MM.1S (cell line): ENCODE results near the gene OR51B5.
"Not testable (repeated sequence)": the region's sequence is repeated elsewhere in the genome, so short reads cannot be mapped to it uniquely, and the experiment has no call there.

ENCODE experiments used
- DNase-seq: peaks from one replicate; pipeline ENCODE4 v3.0.0-alpha.2; 2015
- H2AFZ ChIP-seq: fragments of 300-600 bp; sonication (generic); 2 replicates; pipeline ENCODE4 v1.6.0; 2016; ENCODE audit warnings: antibody characterized with exemption, low read length
- H3F3A ChIP-seq: fragments of 300-600 bp; sonication (generic); 2 replicates; pipeline ENCODE4 v1.6.1; 2016; ENCODE audit warnings: mild to moderate bottlenecking, antibody characterized with exemption, low read length, moderate library complexity, mixed read lengths; ENCODE audit not compliant: insufficient read depth
- H3K27ac ChIP-seq: fragments of 300-600 bp; sonication (generic); 2 replicates; pipeline ENCODE4 v1.5.1; 2016; ENCODE audit warnings: mild to moderate bottlenecking, low read length
- H3K27me3 ChIP-seq: fragments of 300-600 bp; sonication (generic); replicated peaks from 2 replicates; pipeline ENCODE4 v1.6.0; 2016; ENCODE audit warnings: low read length; ENCODE audit not compliant: insufficient read depth
- H3K36me3 ChIP-seq: fragments of 300-600 bp; sonication (generic); replicated peaks from 2 replicates; pipeline ENCODE4 v1.6.1; 2016; ENCODE audit warnings: mild to moderate bottlenecking, low read length, mixed read lengths; ENCODE audit not compliant: insufficient read depth
- H3K4me1 ChIP-seq: fragments of 300-600 bp; sonication (generic); 2 replicates; pipeline ENCODE4 v1.6.1; 2016; ENCODE audit warnings: low read length, mixed read lengths
- H3K4me2 ChIP-seq: fragments of 300-600 bp; sonication (generic); 2 replicates; pipeline ENCODE4 v1.6.0; 2016; ENCODE audit warnings: low read depth, low read length
- H3K4me3 ChIP-seq: fragments of 300-600 bp; sonication (generic); 2 replicates; pipeline ENCODE4 v1.5.1; 2016; ENCODE audit warnings: low read length, mixed read lengths
- H3K79me2 ChIP-seq: fragments of 300-600 bp; sonication (generic); 2 replicates; pipeline ENCODE4 v1.6.1; 2016; ENCODE audit warnings: mixed run types, low read length, mixed read lengths
- H3K9ac ChIP-seq: fragments of 300-600 bp; sonication (generic); 2 replicates; pipeline ENCODE4 v1.6.1; 2016; ENCODE audit warnings: low read length, mixed read lengths
- H3K9me2 ChIP-seq: fragments of 300-600 bp; sonication (generic); replicated peaks from 2 replicates; pipeline ENCODE4 v1.6.1; 2016; ENCODE audit warnings: mild to moderate bottlenecking, low read length, mixed read lengths; ENCODE audit not compliant: insufficient read depth
- H3K9me3 ChIP-seq: fragments of 300-600 bp; sonication (generic); replicated peaks from 2 replicates; pipeline ENCODE4 v1.6.1; 2016; ENCODE audit warnings: mild to moderate bottlenecking, low read length, mixed read lengths; ENCODE audit not compliant: insufficient read depth
- H4K20me1 ChIP-seq: fragments of 300-600 bp; sonication (generic); 2 replicates; pipeline ENCODE4 v1.6.1; 2016; ENCODE audit warnings: mild to moderate bottlenecking, low read length, moderate library complexity, mixed read lengths; ENCODE audit not compliant: insufficient read depth
- EZH2 ChIP-seq: fragments of 300-600 bp; sonication (generic); optimal IDR thresholded peaks from 2 replicates; pipeline ENCODE3; 2017; ENCODE audit warnings: low read depth, mild to moderate bottlenecking, antibody characterized with exemption, low read length, mixed read lengths
- EZH2phosphoT487 ChIP-seq: fragments of 300-600 bp; sonication (generic); IDR thresholded peaks from 2 replicates; pipeline ENCODE4 v1.6.1; 2018; ENCODE audit warnings: antibody characterized with exemption, low read length
- TF ChIP-seq, protein P1 (sequence below): fragments of 300-600 bp; sonication (generic); IDR thresholded peaks from 2 replicates; pipeline ENCODE4 v1.5.1; 2016; ENCODE audit warnings: antibody characterized with exemption, low read length, mixed read lengths

OR51B5 gene

DNA sequence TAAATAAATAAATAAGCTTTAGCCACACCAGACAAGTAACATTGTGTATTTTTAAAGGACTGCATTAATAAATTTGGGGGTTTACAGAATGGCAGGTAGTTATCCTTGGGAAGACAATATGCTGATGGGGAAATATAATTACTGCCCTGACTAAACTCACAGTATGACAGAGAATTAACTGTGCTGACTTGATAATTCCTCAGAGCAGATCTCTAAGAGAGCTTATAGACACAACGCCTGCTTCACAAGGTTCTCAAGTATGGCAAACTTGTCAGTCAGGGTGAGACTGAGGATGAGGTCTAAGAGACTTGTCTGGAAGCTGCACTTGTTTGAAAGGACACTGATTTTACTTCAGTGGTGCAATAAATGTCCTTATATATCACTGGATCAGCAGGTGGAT lies 44.9 kb downstream of the OR51B5 start:
- Histone ChIP-seq H3K4me3 (no peak overlapping the region), H3K79me2 (no peaks in the 10 kb centered on the region), H3K4me2 (no peak overlapping the region), H2AFZ (no peak overlapping the region), H3F3A (no peaks in the 10 kb centered on the region), H3K9me3 (no peaks in the 10 kb centered on the region), H3K27me3 (no peaks in the 10 kb centered on the region), H3K4me1 (no peaks in the 10 kb centered on the region), H3K36me3 (no peaks in the 10 kb centered on the region), H4K20me1 (no peaks in the 10 kb centered on the region), H3K27ac (no peak overlapping the region), H3K9me2 (no peaks in the 10 kb centered on the region), H3K9ac (no peak overlapping the region)
- TF ChIP-seq EZH2phosphoT487 (no peak), EZH2 (no peak)
- TF ChIP-seq, protein P1, sequence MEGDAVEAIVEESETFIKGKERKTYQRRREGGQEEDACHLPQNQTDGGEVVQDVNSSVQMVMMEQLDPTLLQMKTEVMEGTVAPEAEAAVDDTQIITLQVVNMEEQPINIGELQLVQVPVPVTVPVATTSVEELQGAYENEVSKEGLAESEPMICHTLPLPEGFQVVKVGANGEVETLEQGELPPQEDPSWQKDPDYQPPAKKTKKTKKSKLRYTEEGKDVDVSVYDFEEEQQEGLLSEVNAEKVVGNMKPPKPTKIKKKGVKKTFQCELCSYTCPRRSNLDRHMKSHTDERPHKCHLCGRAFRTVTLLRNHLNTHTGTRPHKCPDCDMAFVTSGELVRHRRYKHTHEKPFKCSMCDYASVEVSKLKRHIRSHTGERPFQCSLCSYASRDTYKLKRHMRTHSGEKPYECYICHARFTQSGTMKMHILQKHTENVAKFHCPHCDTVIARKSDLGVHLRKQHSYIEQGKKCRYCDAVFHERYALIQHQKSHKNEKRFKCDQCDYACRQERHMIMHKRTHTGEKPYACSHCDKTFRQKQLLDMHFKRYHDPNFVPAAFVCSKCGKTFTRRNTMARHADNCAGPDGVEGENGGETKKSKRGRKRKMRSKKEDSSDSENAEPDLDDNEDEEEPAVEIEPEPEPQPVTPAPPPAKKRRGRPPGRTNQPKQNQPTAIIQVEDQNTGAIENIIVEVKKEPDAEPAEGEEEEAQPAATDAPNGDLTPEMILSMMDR = no peak
- no peak for DNase-seq

DNA sequence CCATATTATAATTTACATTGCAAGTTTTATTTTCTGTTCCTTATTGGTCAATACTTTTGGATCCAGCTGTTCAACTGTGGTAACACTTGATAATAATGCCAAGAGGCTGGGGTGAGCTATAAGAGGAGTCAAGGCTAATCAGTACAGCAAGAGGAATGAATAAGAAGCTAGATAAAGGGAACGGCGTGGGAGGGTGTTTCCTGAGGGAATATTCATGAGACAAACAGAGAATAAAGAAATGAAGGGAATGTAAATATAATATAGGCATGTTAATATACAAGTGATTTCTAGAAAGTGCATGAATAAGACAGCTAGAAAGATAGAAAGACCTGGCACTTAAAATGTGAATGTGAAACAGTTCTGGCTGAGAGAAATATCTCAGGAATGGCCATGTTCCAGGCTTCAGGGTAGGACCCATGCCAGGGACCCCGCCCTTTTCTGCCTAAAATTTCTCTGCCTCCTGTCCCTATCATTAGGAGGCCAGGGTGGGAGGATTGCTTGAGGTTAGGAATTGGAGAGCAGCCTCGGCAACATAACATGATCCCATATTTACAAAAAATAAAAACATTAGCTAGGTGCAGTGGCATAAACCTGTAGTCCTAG lies 45.5 kb downstream of the OR51B5 start:
- Histone ChIP-seq H3K9ac (no peak overlapping the region), H3K79me2 (no peaks in the 10 kb centered on the region), H3K36me3 (no peaks in the 10 kb centered on the region), H4K20me1 (no peaks in the 10 kb centered on the region), H3K27ac (no peak overlapping the region), H3K9me2 (no peaks in the 10 kb centered on the region), H3K9me3 (no peaks in the 10 kb centered on the region), H3F3A (no peaks in the 10 kb centered on the region), H3K4me1 (no peaks in the 10 kb centered on the region), H3K4me3 (no peak overlapping the region), H3K27me3 (no peaks in the 10 kb centered on the region), H2AFZ (no peak overlapping the region), H3K4me2 (no peak overlapping the region)
- no peak for DNase-seq
- TF ChIP-seq EZH2phosphoT487 = no peak
- TF ChIP-seq EZH2 = no peak
- TF ChIP-seq, protein P1 = no peak

DNA sequence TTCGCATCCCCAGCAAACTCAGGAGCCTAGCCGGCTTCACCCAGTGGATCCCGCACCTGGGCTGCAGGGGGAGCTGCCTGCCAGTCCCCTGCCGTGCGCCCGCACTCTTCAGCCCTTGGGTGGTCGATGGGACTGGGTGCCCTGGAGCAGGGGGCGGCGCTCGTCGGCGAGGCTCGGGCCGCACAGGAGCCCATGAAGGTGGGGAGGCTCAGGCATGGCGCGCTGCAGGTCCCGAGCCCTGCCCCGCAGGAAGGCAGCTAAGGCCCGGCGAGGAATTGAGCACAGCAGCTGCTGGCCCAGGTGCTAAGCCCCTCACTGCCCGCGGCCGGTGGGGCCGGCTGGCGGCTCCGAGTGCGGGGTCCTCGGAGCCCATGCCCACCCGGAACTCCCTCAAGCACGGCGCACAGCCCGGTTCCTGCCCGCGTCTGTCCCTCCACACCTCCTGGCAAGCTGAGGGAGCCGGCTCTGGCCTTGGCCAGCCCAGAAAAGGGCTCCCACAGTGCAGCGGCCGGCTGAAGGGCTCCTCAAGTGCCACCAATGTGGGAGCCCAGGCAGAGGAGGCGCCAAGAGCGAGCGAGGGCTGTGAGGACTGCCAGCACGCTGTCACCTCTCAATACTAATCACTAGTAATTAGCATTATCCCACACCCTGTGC lies 48.9 kb downstream of the OR51B5 start:
- H3K27ac ChIP-seq, H3K79me2 ChIP-seq: not testable (repeated sequence)

DNA sequence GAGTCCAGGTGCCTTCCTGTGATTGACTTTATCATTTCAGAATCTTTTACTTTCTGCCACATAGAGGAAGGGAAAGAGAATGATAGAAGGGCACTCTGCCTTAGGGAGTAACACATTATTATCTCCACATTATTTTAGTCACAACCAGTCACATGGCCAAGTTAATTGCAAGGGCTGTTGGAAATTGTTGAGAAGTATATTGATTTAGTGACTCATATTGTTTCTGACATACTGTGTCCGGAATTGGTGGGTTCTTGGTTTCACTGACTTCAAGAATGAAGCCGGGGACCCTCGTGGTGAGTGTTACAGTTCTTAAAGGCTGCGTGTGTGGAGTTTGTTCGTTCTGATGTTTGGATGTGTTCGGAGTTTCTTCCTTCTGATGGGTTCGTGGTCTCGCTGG lies 50.3 kb downstream of the OR51B5 start:
- no peaks in the 10 kb centered on the region for H3K79me2 ChIP-seq
- H3K4me2 ChIP-seq = no peak overlapping the region
- no peak overlapping the region for H3K27ac ChIP-seq
- no peaks in the 10 kb centered on the region for H3K9me2 ChIP-seq
- no peak overlapping the region for H3K9ac ChIP-seq
- no peaks in the 10 kb centered on the region for H3F3A ChIP-seq
- H3K27me3 ChIP-seq = no peaks in the 10 kb centered on the region
- no peaks in the 10 kb centered on the region for H3K9me3 ChIP-seq
- DNase-seq = no peak
- no peak overlapping the region for H2AFZ ChIP-seq
- peaks cover 21% of the 10 kb centered on the region for H3K4me1 ChIP-seq
- TF ChIP-seq EZH2phosphoT487 = no peak
- no peak for TF ChIP-seq EZH2
- TF ChIP-seq, protein P1 = no peak
- no peaks in the 10 kb centered on the region for H4K20me1 ChIP-seq
- H3K4me3 ChIP-seq = no peak overlapping the region
- H3K36me3 ChIP-seq = no peaks in the 10 kb centered on the region

More for the DNA sequence above, 48.9 kb downstream of the OR51B5 start:
- peaks cover 18% of the 10 kb centered on the region for H3K4me1 ChIP-seq
- H2AFZ ChIP-seq, H3F3A ChIP-seq, DNase-seq, H3K36me3 ChIP-seq, H3K4me2 ChIP-seq, H3K9me2 ChIP-seq, H3K9me3 ChIP-seq, H3K27me3 ChIP-seq, H4K20me1 ChIP-seq, H3K4me3 ChIP-seq, H3K9ac ChIP-seq: not testable (repeated sequence)
